HG03442 (cell line): ENCODE measurements around the gene TMEM82.
"Not testable (repeated sequence)": the region's sequence is repeated elsewhere in the genome, so short reads cannot be mapped to it uniquely, and the experiment has no call there.

Source experiments
- ATAC-seq: cut with Tn5 transposase; IDR thresholded peaks from one replicate; pipeline ENCODE4 v1.9.1; 2021; ENCODE audit warnings: mild to moderate bottlenecking, moderate library complexity; ENCODE audit not compliant: unreplicated experiment

Gene TMEM82

GRCh38 chr1:15742339-15742801 is at the start of gene TMEM82:
TMEM82 (plus strand) TSS chr1:15742499; CDS start chr1:15742560, 61 bp downstream.
- no peak for ATAC-seq

GRCh38 chr1:15693371-15693770 is 48.9 kb upstream of the TMEM82 start:
- no peak for ATAC-seq

GRCh38 chr1:15696956-15697521 is 45.3 kb upstream of the TMEM82 start:
- ATAC-seq: peak; percentile 89

GRCh38 chr1:15698201-15698600 is 44.1 kb upstream of the TMEM82 start:
- ATAC-seq: no peak

GRCh38 chr1:15699321-15699720 is 43.0 kb upstream of the TMEM82 start:
- ATAC-seq: not testable (repeated sequence)

- no peak for ATAC-seq
Measured at GRCh38 chr1:15700508-15700907, 41.8 kb upstream of the TMEM82 start.

GRCh38 chr1:15701784-15702183 is 40.5 kb upstream of the TMEM82 start:
- no peak for ATAC-seq

- no peak for ATAC-seq
Measured at GRCh38 chr1:15702722-15703550, 39.4 kb upstream of the TMEM82 start.

- ATAC-seq: no peak
Measured at GRCh38 chr1:15703562-15703961, 38.7 kb upstream of the TMEM82 start.

- no peak for ATAC-seq
Measured at GRCh38 chr1:15704526-15705183, 37.6 kb upstream of the TMEM82 start.

GRCh38 chr1:15705184-15705566 is 37.1 kb upstream of the TMEM82 start:
- no peak for ATAC-seq

- ATAC-seq: no peak
Measured at GRCh38 chr1:15706751-15707150, 35.5 kb upstream of the TMEM82 start.

- ATAC-seq: no peak
Measured at GRCh38 chr1:15707239-15707925, 34.9 kb upstream of the TMEM82 start.

- no peak for ATAC-seq
Measured at GRCh38 chr1:15708486-15709137, 33.7 kb upstream of the TMEM82 start.

- ATAC-seq: no peak
Measured at GRCh38 chr1:15709226-15709625, 33.1 kb upstream of the TMEM82 start.

- no peak for ATAC-seq
Measured at GRCh38 chr1:15712168-15712567, 30.1 kb upstream of the TMEM82 start.

GRCh38 chr1:15714406-15715136 is 27.7 kb upstream of the TMEM82 start:
- no peak for ATAC-seq

GRCh38 chr1:15717418-15718125 is 24.7 kb upstream of the TMEM82 start:
- no peak for ATAC-seq

- no peak for ATAC-seq
Measured at GRCh38 chr1:15718199-15718601, 24.1 kb upstream of the TMEM82 start.
